Bronchus fibroblast of lung (primary cell): ENCODE results near the gene FKBP14. TPM values are rescaled to one million over a fixed set of nuclear protein-coding genes. Genes with fewer than 3 reads are reported as not detected.

Source experiments
- total RNA-seq: library from RNA; depleted of rRNA; stranded (reverse); fragments of >200 nt; gene quantifications from 2 replicates; pipeline ENCODE4 v1.2.3, GENCODE V29; 2015

Gene FKBP14, protein sequence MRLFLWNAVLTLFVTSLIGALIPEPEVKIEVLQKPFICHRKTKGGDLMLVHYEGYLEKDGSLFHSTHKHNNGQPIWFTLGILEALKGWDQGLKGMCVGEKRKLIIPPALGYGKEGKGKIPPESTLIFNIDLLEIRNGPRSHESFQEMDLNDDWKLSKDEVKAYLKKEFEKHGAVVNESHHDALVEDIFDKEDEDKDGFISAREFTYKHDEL
- 12.8 and 14.6 TPM in 2 replicates for total RNA-seq

DNA sequence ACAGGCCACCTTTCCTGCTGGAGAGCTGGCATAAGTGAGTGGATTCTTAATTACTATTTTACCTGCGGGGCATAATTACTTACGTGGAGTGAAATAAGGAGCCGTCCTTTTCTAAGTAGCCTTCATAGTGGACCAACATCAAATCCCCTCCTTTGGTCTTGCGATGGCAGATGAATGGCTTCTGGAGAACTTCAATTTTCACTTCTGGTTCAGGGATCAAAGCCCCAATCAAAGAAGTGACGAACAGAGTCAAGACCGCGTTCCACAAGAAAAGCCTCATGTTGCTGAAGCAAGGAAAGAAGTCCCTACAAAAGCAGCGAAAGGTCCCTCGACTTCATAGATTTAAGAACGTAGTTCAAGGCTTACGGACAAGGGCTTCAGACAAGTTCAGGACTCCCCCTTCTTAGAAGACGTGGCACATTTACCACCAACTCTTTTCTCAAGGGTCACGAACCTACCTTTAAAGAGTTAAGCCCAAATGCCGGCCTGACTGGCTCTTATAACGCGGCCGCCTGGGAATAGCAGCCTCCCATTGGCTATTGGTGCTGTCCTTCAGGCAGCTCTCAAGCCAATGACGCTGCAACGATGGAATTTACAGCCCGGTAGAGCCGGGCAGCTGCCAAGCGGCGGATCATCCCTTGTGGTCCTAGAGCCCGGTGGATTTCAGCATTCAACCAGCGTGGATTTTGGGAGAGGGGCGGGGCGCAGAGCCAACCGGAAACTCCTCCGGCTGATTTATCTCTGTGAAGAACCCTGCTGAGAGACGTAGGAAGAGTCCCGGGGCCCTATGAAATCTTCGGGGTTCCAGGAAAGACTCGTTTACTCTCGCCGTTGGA lies at the start of gene FKBP14:
TSS of gene FKBP14 (minus strand) at position 474 of the 836 bp plus-strand sequence. CDS start at position 280, 194 bp downstream.

DNA sequence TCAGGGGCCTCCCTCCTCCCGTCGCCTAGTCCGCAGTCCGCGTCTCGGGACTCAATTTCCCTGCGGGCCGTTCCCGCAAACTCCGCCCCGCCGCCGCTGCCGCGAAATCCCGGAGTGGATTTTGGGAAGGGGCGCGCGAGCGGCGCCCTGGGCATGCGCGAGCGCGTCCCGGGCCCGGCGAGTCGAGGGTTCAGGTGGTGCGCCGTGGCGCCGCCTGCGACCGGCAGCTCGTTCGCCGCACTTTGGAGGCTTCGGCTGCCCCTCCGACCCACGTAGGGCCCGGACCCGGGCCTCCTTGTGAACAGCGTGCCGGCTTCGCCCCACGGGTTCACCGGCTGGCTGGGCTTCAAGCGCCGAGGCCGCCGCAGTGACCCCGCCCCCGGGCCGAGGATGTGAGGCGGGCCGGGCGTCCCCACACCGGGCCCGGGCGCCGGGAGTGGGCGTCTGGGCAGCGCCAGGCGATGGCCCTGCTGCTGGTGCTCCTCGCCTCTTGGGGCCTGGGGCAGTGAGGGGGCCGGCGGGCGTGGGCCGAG lies 1.8 kb upstream of the FKBP14 start, which contains the start of gene PLEKHA8:
TSS of gene PLEKHA8 (plus strand) at position 197 of the 533 bp plus-strand sequence. CDS start 351 bp downstream, outside the sequence.

DNA sequence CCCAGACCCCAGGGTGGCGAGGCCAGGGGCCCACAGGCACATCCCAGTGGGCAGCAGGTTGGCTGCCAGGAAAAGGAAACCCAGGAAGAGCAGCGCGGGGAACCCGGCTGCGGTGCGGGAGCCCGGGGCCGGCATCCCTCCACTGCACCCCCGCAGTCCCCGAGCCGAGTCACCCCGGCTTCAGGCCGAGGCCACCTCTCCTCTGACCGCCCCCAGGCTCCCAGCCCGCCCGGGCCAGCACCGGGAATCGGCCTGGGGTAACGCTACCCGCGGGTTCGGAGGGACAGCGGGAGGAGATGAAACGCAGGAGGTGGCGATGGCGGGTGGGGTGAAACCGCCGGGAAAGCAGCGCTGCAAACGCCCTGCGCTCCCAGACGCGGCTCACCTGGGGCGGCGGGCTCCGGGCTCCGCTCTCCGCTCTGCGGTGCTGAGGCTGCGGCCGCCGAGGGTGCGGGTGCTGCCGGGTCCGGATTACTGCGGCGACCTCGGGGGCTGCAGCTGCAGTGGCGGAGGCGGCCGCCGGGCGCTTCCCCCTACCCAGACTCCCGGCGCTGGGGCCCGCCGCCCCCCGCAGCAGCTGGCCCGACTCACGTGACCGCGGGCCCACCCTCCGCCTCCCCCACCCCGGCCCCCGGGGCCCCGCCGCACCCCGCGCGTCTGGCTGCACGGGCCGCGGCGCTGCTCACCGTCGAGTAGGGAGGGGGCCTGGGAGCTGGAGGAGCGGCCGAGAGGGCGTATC lies 37.1 kb downstream of the FKBP14 start, which contains the start of gene SCRN1:
TSS of gene SCRN1 (minus strand) at position 545 of the 739 bp plus-strand sequence. CDS start 20,734 bp downstream, outside the sequence.

Other genes with a start within 250 kb of the FKBP14 start
- under 0.01 TPM in 1 of 2 replicates, not detected in the other for gene WIPF3, start 220.2 kb downstream of the FKBP14 start, total RNA-seq
- gene SCRN1, start 36.9 kb downstream of the FKBP14 start, total RNA-seq = 68.8 and 73.1 TPM in 2 replicates
- 3.9 and 5.5 TPM in 2 replicates for gene PLEKHA8, start 1.7 kb upstream of the FKBP14 start, total RNA-seq
- gene MTURN, start 108.3 kb upstream of the FKBP14 start, total RNA-seq = 6.5 and 6.7 TPM in 2 replicates